A549 (cell line): ENCODE results near the gene CAMK4. TPM values are rescaled to one million over a fixed set of nuclear protein-coding genes. Genes with fewer than 3 reads are reported as not detected.

Source experiments
- ATAC-seq, 2 experiments: fragments of 200-7000 bp in 1 of 2; fragments of >200 bp in 1 of 2; cut with Nextera tagmentation in 1 of 2; cut with Tn5 transposase in 1 of 2; 3 replicates each; pipeline versions ENCODE4 v1.8.0 to v1.9.1; 2018 to 2020; ENCODE audit warnings: mild to moderate bottlenecking in 1 of 2, moderate library complexity in 1 of 2
- CTCF ChIA-PET: fragments of 300-600 bp; sonication (Branson Sonifier 250); formaldehyde crosslinking; extraction: SDS; loops from one replicate; lab custom pipeline; 2021; ENCODE audit warnings: antibody characterized with exemption, inconsistent platforms; lab: Yijun Ruan, JAX
- POLR2A ChIA-PET: fragments of 350-600 bp; formaldehyde crosslinking; extraction: SDS; loops from one replicate; lab custom pipeline; 2021; ENCODE audit warnings: antibody characterized with exemption, inconsistent platforms; lab: Yijun Ruan, JAX
- DNase-seq, 2 experiments: peaks; one replicate each; pipeline versions ENCODE4 v3.0.0 to v3.0.0-alpha.2; 2011 to 2016; ENCODE audit warnings: low read depth in 1 of 2, low spot score in 1 of 2
- FAIRE-seq: peaks from 2 replicates; lab custom pipeline; 2011; peaks lifted over from hg19 to GRCh38; lab: Jason Lieb, UNC
- H3K27ac ChIP-seq, 2 experiments: fragments of >200 bp; sonication (Bioruptor Twin); formaldehyde crosslinking; 3 replicates each; pipeline ENCODE4 v1.5.1; 2016 to 2017
- H3K4me1 ChIP-seq: fragments of >200 bp; sonication (Bioruptor Twin); formaldehyde crosslinking; 3 replicates; pipeline ENCODE4 v1.6.1; 2016
- H3K4me2 ChIP-seq: fragments of >200 bp; sonication (Bioruptor Twin); formaldehyde crosslinking; 3 replicates; pipeline ENCODE4 v1.6.1; 2016
- H3K4me3 ChIP-seq: fragments of >200 bp; sonication (Bioruptor Twin); formaldehyde crosslinking; 3 replicates; pipeline ENCODE4 v1.5.1; 2016
- H3K9me3 ChIP-seq: fragments of >200 bp; sonication (Bioruptor Twin); formaldehyde crosslinking; 3 replicates; pipeline ENCODE4 v1.6.1; 2016
- BCL3 ChIP-seq: fragments of >200 bp; sonication (Bioruptor Twin); formaldehyde crosslinking; IDR thresholded peaks from 3 replicates; pipeline ENCODE4 v1.6.1; 2016
- CTCF ChIP-seq: fragments of >200 bp; sonication (Bioruptor Twin); formaldehyde crosslinking; IDR thresholded peaks from 3 replicates; pipeline ENCODE4 v1.5.1; 2016
- E2F6 ChIP-seq: IDR thresholded peaks from 2 replicates; pipeline ENCODE4 v1.6.1; 2012; ENCODE audit warnings: low read depth, borderline replicate concordance
- ESRRA ChIP-seq: fragments of 150-350 bp; IDR thresholded peaks from 2 replicates; pipeline ENCODE4 v1.6.1; 2014; ENCODE audit warnings: mild to moderate bottlenecking, low read length, borderline replicate concordance
- FOSB ChIP-seq: fragments of 250-450 bp; sonication (Bioruptor Pico); IDR thresholded peaks from 2 replicates; pipeline ENCODE4 v1.5.0; 2020; ENCODE audit warnings: mild to moderate bottlenecking, moderate library complexity
- FOXS1 ChIP-seq: fragments of 250-450 bp; sonication (Bioruptor Pico); IDR thresholded peaks from 2 replicates; pipeline ENCODE4 v1.5.0; 2020; ENCODE audit warnings: mild to moderate bottlenecking, moderate library complexity
- GATA3 ChIP-seq: IDR thresholded peaks from 2 replicates; pipeline ENCODE4 v1.6.1; 2012; ENCODE audit warnings: borderline replicate concordance
- HES2 ChIP-seq: fragments of >200 bp; sonication (Bioruptor Twin); formaldehyde crosslinking; IDR thresholded peaks from 2 replicates; pipeline ENCODE4 v1.6.1; 2016
- HMGXB4 ChIP-seq: fragments of 250-450 bp; sonication (Bioruptor Pico); IDR thresholded peaks from 2 replicates; pipeline ENCODE4 v1.5.0; 2021; ENCODE audit warnings: mild to moderate bottlenecking, moderate library complexity, borderline replicate concordance
- JUN ChIP-seq, 2 experiments: fragments of >200 bp; sonication (Bioruptor Twin); formaldehyde crosslinking; IDR thresholded peaks; 2 replicates in 1 of 2; 3 replicates in 1 of 2; pipeline ENCODE4 v1.6.1; 2016 to 2017
- JUNB ChIP-seq: fragments of >200 bp; sonication (Bioruptor Twin); formaldehyde crosslinking; IDR thresholded peaks from 2 replicates; pipeline ENCODE4 v1.6.1; 2016
- KDM1A ChIP-seq: fragments of 200-600 bp; sonication (generic); IDR thresholded peaks from 2 replicates; pipeline ENCODE4 v1.6.1; 2016; ENCODE audit warnings: low read depth, mild to moderate bottlenecking
- MAFK ChIP-seq: fragments of 450-650 bp; IDR thresholded peaks from 2 replicates; pipeline ENCODE4 v1.6.1; 2014; ENCODE audit not compliant: partially characterized antibody
- MAZ ChIP-seq: fragments of 150-350 bp; IDR thresholded peaks from 2 replicates; pipeline ENCODE4 v1.6.1; 2014; ENCODE audit warnings: antibody characterized with exemption, low read depth, low read length, borderline replicate concordance
- PHF8 ChIP-seq: fragments of 200-600 bp; sonication (generic); IDR thresholded peaks from 2 replicates; pipeline ENCODE4 v1.6.1; 2016; ENCODE audit warnings: low read depth, mild to moderate bottlenecking, antibody characterized with exemption, moderate library complexity, borderline replicate concordance
- RAD21 ChIP-seq, 2 experiments: fragments of >200 bp in 1 of 2; sonication (Bioruptor Twin) in 1 of 2; formaldehyde crosslinking in 1 of 2; IDR thresholded peaks in 1 of 2; conservative IDR thresholded peaks in 1 of 2; 2 replicates in 1 of 2; 3 replicates in 1 of 2; pipeline ENCODE4 v1.6.1; 2012 to 2018; ENCODE audit warnings: inconsistent platforms in 1 of 2
- RARB ChIP-seq: fragments of 250-450 bp; sonication (Bioruptor Pico); IDR thresholded peaks from 2 replicates; pipeline ENCODE4 v1.8.0; 2021; ENCODE audit warnings: mild to moderate bottlenecking, moderate library complexity
- RCOR1 ChIP-seq: fragments of 150-350 bp; IDR thresholded peaks from 2 replicates; pipeline ENCODE4 v1.6.1; 2014; ENCODE audit warnings: antibody characterized with exemption, low read length, low read depth
- SMC3 ChIP-seq: fragments of >200 bp; sonication (Bioruptor Twin); formaldehyde crosslinking; IDR thresholded peaks from 3 replicates; pipeline ENCODE4 v1.6.1; 2018; ENCODE audit warnings: inconsistent platforms
- TFCP2L1 ChIP-seq: fragments of 250-450 bp; sonication (Bioruptor Pico); IDR thresholded peaks from 2 replicates; pipeline ENCODE4 v1.5.0; 2021; ENCODE audit warnings: mild to moderate bottlenecking
- TP53 ChIP-seq: fragments of 250-450 bp; sonication (Bioruptor Pico); IDR thresholded peaks from 2 replicates; pipeline ENCODE4 v1.5.0; 2021; ENCODE audit warnings: mild to moderate bottlenecking, moderate library complexity
- ZSCAN20 ChIP-seq: fragments of 250-450 bp; sonication (Bioruptor Pico); IDR thresholded peaks from 2 replicates; pipeline ENCODE4 v1.8.0; 2022; ENCODE audit warnings: mild to moderate bottlenecking, moderate library complexity
- WGBS: methylation state at CpG from one replicate; pipeline ENCODE4 v1.1.6; 2017; ENCODE audit errors: missing lambda C conversion rate; 5-methylcytosine and 5-hydroxymethylcytosine counted together
- polyA plus RNA-seq, 4 experiments: library from polyadenylated mRNA; depleted of rRNA in 3 of 4; stranded (reverse); fragments of >200 nt; fragmentation: RNase III in 1 of 4; extraction: RNeasy Plus Mini Kit Qiagen cat#74134 plus additional on column Dnase treatment in 1 of 4; gene quantifications; 2 replicates in 3 of 4; 3 replicates in 1 of 4; pipeline ENCODE4 v1.2.3, GENCODE V29; 2011 to 2017

Gene CAMK4
- polyA plus RNA-seq, 2 of the 4 experiments (the other 2 are of a cell fraction): not detected

- no peak for TF ChIP-seq TP53 (CRISPR knock-in tag)
- no peak for TF ChIP-seq RAD21 (conservative IDR thresholded peaks at IDR 0.05 in 1 of 2, IDR thresholded peaks at IDR 0.05 in 1 of 2)
- TF ChIP-seq E2F6: no peak
- no peak for TF ChIP-seq MAZ
- no peak for TF ChIP-seq CTCF
- no peak for TF ChIP-seq RCOR1
Observed at GRCh38 chr5:111248571-111248970, 24.4 kb downstream of the CAMK4 start (continued).

GRCh38 chr5:111251921-111252320 is 27.7 kb downstream of the CAMK4 start:
- no peak overlapping the region for H3K4me2 ChIP-seq
- no peaks in the 10 kb centered on the region for H3K4me1 ChIP-seq
- ChIA-PET POLR2A (no interaction called here), CTCF (no interaction called here)
- ATAC-seq (no peak), DNase-seq (no peak), FAIRE-seq (no peak)
- TF ChIP-seq ESRRA: no peak
- no peak for TF ChIP-seq FOXS1 (CRISPR knock-in tag)
- no peak for TF ChIP-seq E2F6
- no peak for TF ChIP-seq RAD21 (conservative IDR thresholded peaks at IDR 0.05 in 1 of 2, IDR thresholded peaks at IDR 0.05 in 1 of 2)
- TF ChIP-seq MAFK: no peak
- no peak for TF ChIP-seq GATA3
- no peak for TF ChIP-seq FOSB (CRISPR knock-in tag)
- no peak for TF ChIP-seq CTCF
- no peak for TF ChIP-seq HMGXB4
- TF ChIP-seq BCL3: no peak
- no peak for TF ChIP-seq SMC3
- TF ChIP-seq JUNB: no peak
- no peak for TF ChIP-seq PHF8
- no peak for TF ChIP-seq JUN (IDR thresholded peaks at IDR 0.05)
- TF ChIP-seq ZSCAN20 (CRISPR knock-in tag): no peak
- TF ChIP-seq TFCP2L1: no peak
- no peak for TF ChIP-seq KDM1A
- no peak for TF ChIP-seq HES2
- no peak for TF ChIP-seq RARB (CRISPR knock-in tag)
- H3K9me3 ChIP-seq: no peaks in the 10 kb centered on the region
- 3% methylated on average over 6 of the region's 6 CpGs for WGBS
- H3K27ac ChIP-seq: no peak overlapping the region
- no peak overlapping the region for H3K4me3 ChIP-seq
